NB4 (cell line): ENCODE results near the gene EPM2AIP1.

Experiments used
- POLR2A ChIP-seq: IDR thresholded peaks from 2 replicates; pipeline ENCODE4 v1.6.1; 2011; ENCODE audit warnings: mild to moderate bottlenecking; ENCODE audit not compliant: insufficient read length; ENCODE audit errors: extremely low read depth
- TF ChIP-seq, protein P1 (sequence below): IDR thresholded peaks from one replicate; pipeline ENCODE4 v1.5.1; 2012; ENCODE audit warnings: low read depth, low read length

DNA sequence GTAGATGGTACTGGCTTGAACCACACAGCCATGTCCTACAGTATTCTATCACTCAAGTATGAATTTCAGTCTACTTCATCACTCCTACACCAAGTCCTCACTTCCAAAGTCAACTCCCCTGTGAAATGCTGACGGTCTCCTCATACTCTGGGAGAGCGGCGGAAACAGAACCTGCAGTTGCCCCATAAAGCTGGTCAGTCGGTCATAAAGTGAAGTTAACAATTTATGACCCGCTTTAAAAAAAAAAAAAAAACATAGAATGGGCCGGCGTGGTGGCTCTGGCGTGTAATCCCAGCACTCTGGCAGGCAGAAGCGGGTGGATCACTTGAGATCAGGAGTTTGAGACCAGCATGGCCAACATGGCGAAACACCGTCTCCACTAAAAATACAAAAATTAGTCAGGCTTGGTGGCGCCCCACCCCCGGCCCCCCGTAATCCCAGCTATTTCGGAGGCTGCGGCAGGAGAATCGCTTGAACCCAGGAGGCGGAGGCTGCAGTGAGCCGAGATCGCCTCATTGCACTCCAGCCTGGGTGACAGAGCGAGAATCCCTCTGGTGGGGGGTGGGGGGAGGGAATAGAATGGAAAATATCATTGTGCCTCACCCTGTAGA, 50.2 kb downstream of the EPM2AIP1 start:
- TF ChIP-seq, protein P1, sequence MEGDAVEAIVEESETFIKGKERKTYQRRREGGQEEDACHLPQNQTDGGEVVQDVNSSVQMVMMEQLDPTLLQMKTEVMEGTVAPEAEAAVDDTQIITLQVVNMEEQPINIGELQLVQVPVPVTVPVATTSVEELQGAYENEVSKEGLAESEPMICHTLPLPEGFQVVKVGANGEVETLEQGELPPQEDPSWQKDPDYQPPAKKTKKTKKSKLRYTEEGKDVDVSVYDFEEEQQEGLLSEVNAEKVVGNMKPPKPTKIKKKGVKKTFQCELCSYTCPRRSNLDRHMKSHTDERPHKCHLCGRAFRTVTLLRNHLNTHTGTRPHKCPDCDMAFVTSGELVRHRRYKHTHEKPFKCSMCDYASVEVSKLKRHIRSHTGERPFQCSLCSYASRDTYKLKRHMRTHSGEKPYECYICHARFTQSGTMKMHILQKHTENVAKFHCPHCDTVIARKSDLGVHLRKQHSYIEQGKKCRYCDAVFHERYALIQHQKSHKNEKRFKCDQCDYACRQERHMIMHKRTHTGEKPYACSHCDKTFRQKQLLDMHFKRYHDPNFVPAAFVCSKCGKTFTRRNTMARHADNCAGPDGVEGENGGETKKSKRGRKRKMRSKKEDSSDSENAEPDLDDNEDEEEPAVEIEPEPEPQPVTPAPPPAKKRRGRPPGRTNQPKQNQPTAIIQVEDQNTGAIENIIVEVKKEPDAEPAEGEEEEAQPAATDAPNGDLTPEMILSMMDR = no peak
- TF ChIP-seq POLR2A = no peak
